HG03520 (cell line): ENCODE data around the gene EDAR.

ENCODE experiments used
- ATAC-seq: cut with Tn5 transposase; IDR thresholded peaks from one replicate; pipeline ENCODE4 v1.9.1; 2021; ENCODE audit warnings: mild to moderate bottlenecking, moderate library complexity; ENCODE audit not compliant: unreplicated experiment

The EDAR gene

GRCh38 chr2:108969856-108970255 is 19.2 kb downstream of the EDAR start:
- ATAC-seq: no peak

- ATAC-seq: no peak
These were observed 20.4 kb downstream of the EDAR start for GRCh38 chr2:108968619-108969018.

GRCh38 chr2:108967757-108968156 is 21.3 kb downstream of the EDAR start:
- ATAC-seq: no peak

GRCh38 chr2:108965540-108966289 is 23.3 kb downstream of the EDAR start:
- ATAC-seq: no peak

- ATAC-seq: no peak
These were observed 26.0 kb downstream of the EDAR start for GRCh38 chr2:108963057-108963456.

- no peak for ATAC-seq
These were observed 27.2 kb downstream of the EDAR start for GRCh38 chr2:108961796-108962195.

- no peak for ATAC-seq
These were observed 29.0 kb downstream of the EDAR start for GRCh38 chr2:108960006-108960405.

- no peak for ATAC-seq
These were observed 29.6 kb downstream of the EDAR start for GRCh38 chr2:108959401-108959800.

GRCh38 chr2:108958632-108959341 is 30.2 kb downstream of the EDAR start:
- no peak for ATAC-seq

- ATAC-seq: no peak
These were observed 31.0 kb downstream of the EDAR start for GRCh38 chr2:108958002-108958401.

GRCh38 chr2:108956375-108956774 is 32.6 kb downstream of the EDAR start:
- no peak for ATAC-seq

- no peak for ATAC-seq
These were observed 38.5 kb downstream of the EDAR start for GRCh38 chr2:108950369-108951135.

- ATAC-seq: no peak
These were observed 39.4 kb downstream of the EDAR start for GRCh38 chr2:108949316-108950239.

- ATAC-seq: no peak
These were observed 41.6 kb downstream of the EDAR start for GRCh38 chr2:108947271-108947907.

- no peak for ATAC-seq
These were observed 42.6 kb downstream of the EDAR start for GRCh38 chr2:108946442-108946841.

- ATAC-seq: no peak
These were observed 43.1 kb downstream of the EDAR start for GRCh38 chr2:108945969-108946368.

GRCh38 chr2:108944601-108945331 is 44.3 kb downstream of the EDAR start:
- no peak for ATAC-seq

GRCh38 chr2:108943751-108944150 is 45.3 kb downstream of the EDAR start:
- no peak for ATAC-seq

GRCh38 chr2:108942888-108943287 is 46.1 kb downstream of the EDAR start:
- ATAC-seq: no peak
